PC-9 (cell line): Measurements from ENCODE around the gene MMP25. TPM values are rescaled to one million over a fixed set of nuclear protein-coding genes. Genes with fewer than 3 reads are reported as not detected.
A peak's percentile ranks its signal among the peaks of the same experiment; 100 is the strongest.

Experiments used
- BruUV-seq: library from RNA; stranded (reverse); fragments of 400-500 nt; replicated peaks from 2 replicates; lab custom pipeline; 2021; lab: Mats Ljungman, UMichigan
- CTCF ChIA-PET: fragments of 300-600 bp; sonication (Branson Sonifier 250); formaldehyde crosslinking; loops from one replicate; lab custom pipeline; 2022; ENCODE audit warnings: antibody characterized with exemption; lab: Charles Lee
- POLR2A ChIA-PET: fragments of 300-600 bp; sonication (Branson Sonifier 250); formaldehyde crosslinking; loops from one replicate; lab custom pipeline; 2022; ENCODE audit warnings: antibody characterized with exemption; ENCODE audit not compliant: unreplicated experiment; lab: Charles Lee
- DNase-seq, 2 experiments: peaks; one replicate each; pipeline versions ENCODE4 v3.0.0 to v3.0.0-alpha.2; 2015 to 2022; ENCODE audit warnings: mixed read lengths in 1 of 2
- H2AFZ ChIP-seq: fragments of 200-600 bp; sonication (generic); 2 replicates; pipeline ENCODE4 v1.8.1; 2017; ENCODE audit warnings: antibody characterized with exemption
- H3F3A ChIP-seq: fragments of 200-600 bp; sonication (generic); 2 replicates; pipeline ENCODE4 v1.8.1; 2017; ENCODE audit warnings: antibody characterized with exemption, mild to moderate bottlenecking, low read depth; ENCODE audit not compliant: insufficient read depth
- H3K27ac ChIP-seq: fragments of 200-600 bp; sonication (generic); 2 replicates; pipeline ENCODE4 v1.6.1; 2016; ENCODE audit warnings: mixed run types
- H3K27me3 ChIP-seq: fragments of 200-600 bp; sonication (generic); 2 replicates; pipeline ENCODE4 v1.6.1; 2016; ENCODE audit warnings: low read depth, mixed run types; ENCODE audit not compliant: insufficient read depth
- H3K36me3 ChIP-seq: fragments of 200-600 bp; sonication (generic); 2 replicates; pipeline ENCODE4 v1.6.1; 2016; ENCODE audit warnings: low read depth, mixed run types
- H3K4me1 ChIP-seq: fragments of 200-600 bp; sonication (generic); replicated peaks from 2 replicates; pipeline ENCODE4 v1.6.1; 2016; ENCODE audit warnings: mixed run types; ENCODE audit not compliant: insufficient read depth
- H3K4me2 ChIP-seq: fragments of 200-600 bp; sonication (generic); 2 replicates; pipeline ENCODE4 v1.6.1; 2017; ENCODE audit warnings: mixed run types
- H3K4me3 ChIP-seq: fragments of 200-600 bp; sonication (generic); 2 replicates; pipeline ENCODE4 v1.6.1; 2016; ENCODE audit warnings: mixed run types
- H3K79me2 ChIP-seq: fragments of 200-600 bp; sonication (generic); 2 replicates; pipeline ENCODE4 v1.6.1; 2017; ENCODE audit warnings: low read depth, mixed run types
- H3K9me2 ChIP-seq: fragments of 200-600 bp; sonication (generic); 2 replicates; pipeline ENCODE4 v1.8.1; 2017; ENCODE audit warnings: mild to moderate bottlenecking; ENCODE audit not compliant: insufficient read depth
- H3K9me3 ChIP-seq: fragments of 200-600 bp; sonication (generic); 2 replicates; pipeline ENCODE4 v1.8.1; 2016; ENCODE audit warnings: low read depth; ENCODE audit not compliant: insufficient read depth
- H4K20me1 ChIP-seq: fragments of 200-600 bp; sonication (generic); 2 replicates; pipeline ENCODE4 v1.8.1; 2017; ENCODE audit not compliant: insufficient read depth
- EZH2 ChIP-seq: fragments of 200-600 bp; sonication (generic); IDR thresholded peaks from 2 replicates; pipeline ENCODE4 v1.8.0; 2017; ENCODE audit warnings: antibody characterized with exemption, low read depth
- intact Hi-C: fragments of 100-400 bp; cut with micrococcal nuclease; formaldehyde crosslinking; loops from one replicate; pipeline ENCODE4 v1.10.0; 2022; ENCODE audit not compliant: unreplicated experiment
- total RNA-seq: library from RNA; stranded (reverse); gene quantifications from 2 replicates; pipeline ENCODE4 v1.2.3, GENCODE V29; 2021
- TF ChIP-seq, protein P1 (sequence below): fragments of 200-600 bp; sonication (generic); conservative IDR thresholded peaks from 2 replicates; pipeline ENCODE4 v1.6.1; 2017; ENCODE audit warnings: mixed run types, antibody characterized with exemption, mild to moderate bottlenecking, moderate library complexity

The MMP25 gene
- total RNA-seq, 1 experiment from 2014 or later, result 0.83 TPM

DNA sequence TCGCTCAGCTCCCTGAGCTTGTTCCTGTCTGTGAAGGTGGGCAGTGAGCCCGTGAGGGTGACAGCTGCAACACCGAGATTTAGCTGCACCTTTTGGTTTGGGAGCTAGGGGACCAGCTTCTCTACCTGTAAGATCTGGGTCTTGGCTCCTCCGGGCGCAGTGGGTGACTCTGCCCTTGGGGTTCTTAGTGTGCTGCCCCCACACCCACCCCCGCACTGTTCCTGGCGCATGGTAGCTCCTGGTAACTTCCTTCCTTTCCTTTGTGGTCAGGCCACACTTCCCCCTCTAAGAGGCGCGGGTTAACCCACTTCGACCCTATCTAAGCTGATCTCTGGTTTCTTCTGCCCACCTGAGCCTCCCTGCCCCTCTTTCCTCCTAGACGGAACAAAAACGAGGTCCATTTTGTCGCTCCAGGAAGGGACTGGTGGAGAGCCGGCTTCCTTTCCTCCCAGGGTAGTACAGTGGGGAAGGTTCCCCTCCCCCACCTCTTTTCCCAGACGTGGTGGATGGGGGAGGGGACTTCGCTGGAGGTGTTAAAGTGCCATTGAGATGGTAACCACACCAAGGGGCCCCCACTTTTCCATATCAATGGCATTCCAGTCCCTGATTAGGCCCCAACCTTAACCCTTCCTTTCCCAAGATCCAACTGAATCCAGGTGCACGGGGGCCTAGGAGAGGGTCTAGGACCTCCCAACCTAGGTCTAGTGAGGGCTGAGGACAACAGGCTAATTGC lies 38.2 kb upstream of the MMP25 start:
- no peaks in the 10 kb centered on the region for H3K27me3 ChIP-seq
- H3K27ac ChIP-seq, result peak overlapping the region; percentile 67
- H3K9me3 ChIP-seq, result no peaks in the 10 kb centered on the region
- no peaks in the 10 kb centered on the region for H3K9me2 ChIP-seq
- H3F3A ChIP-seq, result peaks cover 62% of the 10 kb centered on the region
- H3K36me3 ChIP-seq, result no peaks in the 10 kb centered on the region
- no TSS peak for BruUV-seq
- CTCF ChIA-PET, result interaction anchor here (0.7 to 1.1 kb wide), 2 partner anchors 13 to 16 kb away, joined by 3 to 6 read pairs; no protein-coding TSS in a partner anchor
- DNase-seq, result no peak
- TF ChIP-seq, protein P1, sequence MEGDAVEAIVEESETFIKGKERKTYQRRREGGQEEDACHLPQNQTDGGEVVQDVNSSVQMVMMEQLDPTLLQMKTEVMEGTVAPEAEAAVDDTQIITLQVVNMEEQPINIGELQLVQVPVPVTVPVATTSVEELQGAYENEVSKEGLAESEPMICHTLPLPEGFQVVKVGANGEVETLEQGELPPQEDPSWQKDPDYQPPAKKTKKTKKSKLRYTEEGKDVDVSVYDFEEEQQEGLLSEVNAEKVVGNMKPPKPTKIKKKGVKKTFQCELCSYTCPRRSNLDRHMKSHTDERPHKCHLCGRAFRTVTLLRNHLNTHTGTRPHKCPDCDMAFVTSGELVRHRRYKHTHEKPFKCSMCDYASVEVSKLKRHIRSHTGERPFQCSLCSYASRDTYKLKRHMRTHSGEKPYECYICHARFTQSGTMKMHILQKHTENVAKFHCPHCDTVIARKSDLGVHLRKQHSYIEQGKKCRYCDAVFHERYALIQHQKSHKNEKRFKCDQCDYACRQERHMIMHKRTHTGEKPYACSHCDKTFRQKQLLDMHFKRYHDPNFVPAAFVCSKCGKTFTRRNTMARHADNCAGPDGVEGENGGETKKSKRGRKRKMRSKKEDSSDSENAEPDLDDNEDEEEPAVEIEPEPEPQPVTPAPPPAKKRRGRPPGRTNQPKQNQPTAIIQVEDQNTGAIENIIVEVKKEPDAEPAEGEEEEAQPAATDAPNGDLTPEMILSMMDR, result no peak
- TF ChIP-seq EZH2, result no peak
- H2AFZ ChIP-seq, result no peak overlapping the region
- H3K4me1 ChIP-seq, result peaks cover 74% of the 10 kb centered on the region
- peaks cover 12% of the 10 kb centered on the region; the same call in 1 of the 2 replicates for H3K79me2 ChIP-seq
- intact Hi-C loops, result no loop called here
- H3K4me3 ChIP-seq, result no peak overlapping the region
- POLR2A ChIA-PET, result interaction anchor here (0.6 kb wide), 1 partner anchor 15 kb away, joined by 3 read pairs; no protein-coding TSS in a partner anchor
- H3K4me2 ChIP-seq, result peak overlapping the region; percentile 72
- no peaks in the 10 kb centered on the region for H4K20me1 ChIP-seq

DNA sequence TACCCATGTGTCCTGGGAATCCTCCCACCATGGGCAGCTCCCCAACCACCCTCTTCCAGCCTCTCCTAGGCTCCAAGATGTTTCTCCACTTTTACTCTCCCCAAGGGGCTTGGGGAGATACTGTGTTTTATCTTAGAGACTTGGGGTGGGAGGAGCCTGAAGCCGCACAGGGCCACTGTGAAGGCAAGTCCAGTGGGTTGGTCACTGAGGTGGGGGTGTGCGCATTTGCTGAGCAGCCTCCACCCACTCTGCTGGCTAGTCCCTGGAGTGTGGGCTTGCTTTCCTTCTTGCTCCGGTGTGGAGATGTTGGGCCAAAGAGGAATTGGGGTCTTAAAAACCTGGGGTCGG lies 37.7 kb upstream of the MMP25 start:
- no peak overlapping the region for H3K4me3 ChIP-seq
- no peak for DNase-seq
- no peak overlapping the region for H2AFZ ChIP-seq
- H3K9me2 ChIP-seq, result no peaks in the 10 kb centered on the region
- peak overlapping the region; percentile 67 for H3K27ac ChIP-seq
- ChIA-PET CTCF (no interaction called here), POLR2A (no interaction called here)
- no peaks in the 10 kb centered on the region for H3K36me3 ChIP-seq
- BruUV-seq, result no TSS peak
- H3K4me2 ChIP-seq, result peak overlapping the region; percentile 72
- H3F3A ChIP-seq, result peaks cover 67% of the 10 kb centered on the region
- intact Hi-C loops, result no loop called here
- TF ChIP-seq, protein P1, result no peak
- no peak for TF ChIP-seq EZH2
- H3K4me1 ChIP-seq, result peaks cover 79% of the 10 kb centered on the region
- H3K9me3 ChIP-seq, result no peaks in the 10 kb centered on the region
- H3K79me2 ChIP-seq, result peaks cover 12% of the 10 kb centered on the region; the same call in 1 of the 2 replicates
- no peaks in the 10 kb centered on the region for H4K20me1 ChIP-seq
- H3K27me3 ChIP-seq, result no peaks in the 10 kb centered on the region

DNA sequence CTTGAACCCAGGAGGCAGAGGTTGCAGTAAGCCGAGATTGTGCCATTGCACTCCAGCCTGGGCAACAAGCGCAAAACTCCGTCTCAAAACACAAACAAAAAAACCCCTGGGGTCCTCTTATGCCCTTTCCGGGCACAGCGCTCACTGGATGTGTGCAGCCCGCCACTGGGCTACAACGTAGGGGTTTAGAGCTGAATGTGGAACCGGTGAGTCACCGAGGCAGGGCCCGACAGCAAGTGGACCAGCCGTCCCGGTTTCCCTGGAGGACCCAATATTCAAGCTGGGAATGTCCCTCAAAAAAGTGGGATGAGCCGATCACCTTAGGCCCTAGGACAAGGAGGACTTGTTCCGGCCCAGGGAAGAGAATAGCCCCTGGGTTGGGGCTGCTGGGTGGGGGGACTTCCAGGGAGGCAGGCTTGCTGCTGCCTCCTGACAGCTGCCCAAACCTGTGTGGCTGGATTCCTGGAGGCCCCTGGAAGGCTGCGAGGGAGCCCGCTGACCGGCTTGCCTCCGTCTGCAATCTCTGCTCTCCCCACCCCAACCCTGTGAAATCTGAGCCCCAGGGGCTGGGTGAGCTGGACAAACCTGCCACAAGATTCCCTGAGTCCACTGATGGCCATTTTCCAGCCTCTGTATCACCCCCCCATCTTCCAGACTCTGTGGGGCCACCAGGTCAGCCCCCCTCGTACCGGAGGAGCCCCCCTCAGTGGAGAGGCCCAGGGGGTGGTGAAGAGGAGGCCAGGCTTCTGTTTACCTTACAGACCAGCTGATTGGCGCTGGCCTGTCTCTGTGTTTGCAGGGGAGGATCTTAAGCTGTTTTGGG lies 36.6 kb upstream of the MMP25 start:
- ChIA-PET POLR2A (interaction anchor here (0.5 to 2.0 kb wide), 6 partner anchors 11 to 1378 kb away, joined by 4 to 34 read pairs (median 5); partner anchors contain the start of genes RPS2 and TNFRSF12A), CTCF (interaction anchor here (0.5 to 1.9 kb wide), 5 partner anchors 12 to 46 kb away, joined by 3 to 5 read pairs (median 5); partner anchors contain the start of gene KREMEN2)
- TF ChIP-seq, protein P1, result no peak
- peak overlapping the region; percentile 72 for H3K4me2 ChIP-seq
- DNase-seq, result peak; percentile 94 to 98
- no peaks in the 10 kb centered on the region for H3K9me3 ChIP-seq
- H4K20me1 ChIP-seq, result no peaks in the 10 kb centered on the region
- H2AFZ ChIP-seq, result no peak overlapping the region
- H3K27ac ChIP-seq, result peak overlapping the region; percentile 67
- no peaks in the 10 kb centered on the region for H3K27me3 ChIP-seq
- H3K79me2 ChIP-seq, result peaks cover 19% of the 10 kb centered on the region
- no peaks in the 10 kb centered on the region for H3K36me3 ChIP-seq
- BruUV-seq, result no TSS peak
- no peaks in the 10 kb centered on the region for H3K9me2 ChIP-seq
- peaks cover 90% of the 10 kb centered on the region for H3K4me1 ChIP-seq
- intact Hi-C loops, result loop anchor here (1.0 kb wide), 1 partner anchor 11 kb away; the partner anchor contains the start of gene TNFRSF12A
- peaks cover 76% of the 10 kb centered on the region for H3F3A ChIP-seq
- peak overlapping the region; percentile 22; the same call in 1 of the 2 replicates for H3K4me3 ChIP-seq
